Mammary epithelial cell (primary cell): ENCODE results near the gene TRPM2.

Experiments used
- EZH2 ChIP-seq: IDR thresholded peaks from 2 replicates; pipeline ENCODE4 v1.6.1; 2012; ENCODE audit warnings: low read length, inconsistent platforms, borderline replicate concordance
- TF ChIP-seq, protein P1 (sequence below), 2 donors: IDR thresholded peaks in 1 of 2; conservative IDR thresholded peaks in 1 of 2; 2 replicates each; pipeline ENCODE4 v1.5.1; 2011 to 2012; ENCODE audit warnings: inconsistent platforms in 2 of 2, low read length in 2 of 2, mild to moderate bottlenecking in 2 of 2, control low read depth in 1 of 2, low read depth in 1 of 2; ENCODE audit not compliant: insufficient read depth in 1 of 2; ENCODE audit errors: extremely low read depth in 1 of 2

DNA sequence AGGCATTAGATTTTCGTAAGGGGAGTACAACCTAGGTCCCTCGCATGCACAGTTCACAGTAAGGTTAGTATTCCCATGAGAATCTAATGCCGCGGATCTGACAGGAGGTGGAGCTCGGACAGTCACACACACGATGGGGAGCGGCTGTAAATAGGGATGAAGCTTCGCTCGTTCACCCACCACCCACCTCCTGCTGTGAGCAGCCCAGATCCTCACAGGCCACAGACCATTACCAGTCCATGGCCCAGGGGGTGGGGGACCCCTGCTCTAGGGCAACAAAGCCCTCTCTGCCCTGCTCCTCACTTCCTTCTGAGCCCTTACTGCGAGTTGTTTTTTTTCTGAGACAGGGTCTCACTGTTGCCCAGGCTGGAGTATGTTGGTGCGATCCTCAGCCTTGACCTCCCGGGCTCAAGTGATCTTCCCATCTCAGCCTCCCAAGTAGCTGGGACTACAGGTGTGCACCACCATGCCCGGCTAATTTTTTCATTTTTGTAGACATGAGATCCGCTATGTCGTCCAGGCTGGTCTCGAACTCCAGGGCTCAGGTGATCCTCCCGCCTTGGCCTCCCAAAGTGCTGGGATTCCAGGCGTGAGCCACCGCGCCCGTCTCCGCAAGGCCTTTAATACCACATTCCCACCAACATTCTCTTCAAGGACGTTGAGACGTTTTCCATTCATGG is 21.3 kb downstream of the TRPM2 start:
- TF ChIP-seq, protein P1, sequence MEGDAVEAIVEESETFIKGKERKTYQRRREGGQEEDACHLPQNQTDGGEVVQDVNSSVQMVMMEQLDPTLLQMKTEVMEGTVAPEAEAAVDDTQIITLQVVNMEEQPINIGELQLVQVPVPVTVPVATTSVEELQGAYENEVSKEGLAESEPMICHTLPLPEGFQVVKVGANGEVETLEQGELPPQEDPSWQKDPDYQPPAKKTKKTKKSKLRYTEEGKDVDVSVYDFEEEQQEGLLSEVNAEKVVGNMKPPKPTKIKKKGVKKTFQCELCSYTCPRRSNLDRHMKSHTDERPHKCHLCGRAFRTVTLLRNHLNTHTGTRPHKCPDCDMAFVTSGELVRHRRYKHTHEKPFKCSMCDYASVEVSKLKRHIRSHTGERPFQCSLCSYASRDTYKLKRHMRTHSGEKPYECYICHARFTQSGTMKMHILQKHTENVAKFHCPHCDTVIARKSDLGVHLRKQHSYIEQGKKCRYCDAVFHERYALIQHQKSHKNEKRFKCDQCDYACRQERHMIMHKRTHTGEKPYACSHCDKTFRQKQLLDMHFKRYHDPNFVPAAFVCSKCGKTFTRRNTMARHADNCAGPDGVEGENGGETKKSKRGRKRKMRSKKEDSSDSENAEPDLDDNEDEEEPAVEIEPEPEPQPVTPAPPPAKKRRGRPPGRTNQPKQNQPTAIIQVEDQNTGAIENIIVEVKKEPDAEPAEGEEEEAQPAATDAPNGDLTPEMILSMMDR (conservative IDR thresholded peaks at IDR 0.05 in 1 of 2, IDR thresholded peaks at IDR 0.05 in 1 of 2; ENCODE audit: extremely low read depth in 1 of 2, insufficient read depth in 1 of 2, low read depth in 1 of 2, low read length in 2 of 2): no peak
- TF ChIP-seq EZH2: no peak
